GM23338 (cell line): ENCODE data around the gene XG. TPM values are rescaled to one million over a fixed set of nuclear protein-coding genes. Genes with fewer than 3 reads are reported as not detected.

Source experiments
- EZH2 ChIP-seq: fragments of 200-600 bp; sonication (generic); IDR thresholded peaks from one replicate; pipeline ENCODE4 v1.8.0; 2017; ENCODE audit warnings: antibody characterized with exemption, mild to moderate bottlenecking, low read depth; ENCODE audit not compliant: unreplicated experiment
- JUNB ChIP-seq: IDR thresholded peaks from one replicate; pipeline ENCODE4 v1.6.1; 2016; ENCODE audit warnings: antibody characterized with exemption; ENCODE audit not compliant: unreplicated experiment
- REST ChIP-seq: IDR thresholded peaks from one replicate; pipeline ENCODE4 v1.6.1; 2018; ENCODE audit warnings: antibody characterized with exemption; ENCODE audit not compliant: unreplicated experiment
- polyA plus RNA-seq: library from polyadenylated mRNA; unstranded; fragments of >200 nt; fragmentation: Nextera tagmentation; extraction: Ambion mirVana; gene quantifications from 2 replicates; pipeline ENCODE4 v1.2.1, GENCODE V29; 2016
- total RNA-seq: library from RNA; depleted of rRNA; stranded (reverse); fragments of >200 nt; shearing (Covaris generic); gene quantifications from 2 replicates; pipeline ENCODE4 v1.2.3, GENCODE V29; 2014
- TF ChIP-seq, protein P1 (sequence below): fragments of 250-450 bp; sonication (Bioruptor Pico); IDR thresholded peaks from 2 replicates; pipeline ENCODE4 v1.5.0; 2020; ENCODE audit warnings: mild to moderate bottlenecking, moderate library complexity

Gene XG
- total and polyA plus RNA-seq, 2 experiments from 2014 or later, result 0.28 to 0.60 TPM

GRCh38 chrX:2820136-2820771, 68.4 kb downstream of the XG start (continued):
- TF ChIP-seq, protein P1, sequence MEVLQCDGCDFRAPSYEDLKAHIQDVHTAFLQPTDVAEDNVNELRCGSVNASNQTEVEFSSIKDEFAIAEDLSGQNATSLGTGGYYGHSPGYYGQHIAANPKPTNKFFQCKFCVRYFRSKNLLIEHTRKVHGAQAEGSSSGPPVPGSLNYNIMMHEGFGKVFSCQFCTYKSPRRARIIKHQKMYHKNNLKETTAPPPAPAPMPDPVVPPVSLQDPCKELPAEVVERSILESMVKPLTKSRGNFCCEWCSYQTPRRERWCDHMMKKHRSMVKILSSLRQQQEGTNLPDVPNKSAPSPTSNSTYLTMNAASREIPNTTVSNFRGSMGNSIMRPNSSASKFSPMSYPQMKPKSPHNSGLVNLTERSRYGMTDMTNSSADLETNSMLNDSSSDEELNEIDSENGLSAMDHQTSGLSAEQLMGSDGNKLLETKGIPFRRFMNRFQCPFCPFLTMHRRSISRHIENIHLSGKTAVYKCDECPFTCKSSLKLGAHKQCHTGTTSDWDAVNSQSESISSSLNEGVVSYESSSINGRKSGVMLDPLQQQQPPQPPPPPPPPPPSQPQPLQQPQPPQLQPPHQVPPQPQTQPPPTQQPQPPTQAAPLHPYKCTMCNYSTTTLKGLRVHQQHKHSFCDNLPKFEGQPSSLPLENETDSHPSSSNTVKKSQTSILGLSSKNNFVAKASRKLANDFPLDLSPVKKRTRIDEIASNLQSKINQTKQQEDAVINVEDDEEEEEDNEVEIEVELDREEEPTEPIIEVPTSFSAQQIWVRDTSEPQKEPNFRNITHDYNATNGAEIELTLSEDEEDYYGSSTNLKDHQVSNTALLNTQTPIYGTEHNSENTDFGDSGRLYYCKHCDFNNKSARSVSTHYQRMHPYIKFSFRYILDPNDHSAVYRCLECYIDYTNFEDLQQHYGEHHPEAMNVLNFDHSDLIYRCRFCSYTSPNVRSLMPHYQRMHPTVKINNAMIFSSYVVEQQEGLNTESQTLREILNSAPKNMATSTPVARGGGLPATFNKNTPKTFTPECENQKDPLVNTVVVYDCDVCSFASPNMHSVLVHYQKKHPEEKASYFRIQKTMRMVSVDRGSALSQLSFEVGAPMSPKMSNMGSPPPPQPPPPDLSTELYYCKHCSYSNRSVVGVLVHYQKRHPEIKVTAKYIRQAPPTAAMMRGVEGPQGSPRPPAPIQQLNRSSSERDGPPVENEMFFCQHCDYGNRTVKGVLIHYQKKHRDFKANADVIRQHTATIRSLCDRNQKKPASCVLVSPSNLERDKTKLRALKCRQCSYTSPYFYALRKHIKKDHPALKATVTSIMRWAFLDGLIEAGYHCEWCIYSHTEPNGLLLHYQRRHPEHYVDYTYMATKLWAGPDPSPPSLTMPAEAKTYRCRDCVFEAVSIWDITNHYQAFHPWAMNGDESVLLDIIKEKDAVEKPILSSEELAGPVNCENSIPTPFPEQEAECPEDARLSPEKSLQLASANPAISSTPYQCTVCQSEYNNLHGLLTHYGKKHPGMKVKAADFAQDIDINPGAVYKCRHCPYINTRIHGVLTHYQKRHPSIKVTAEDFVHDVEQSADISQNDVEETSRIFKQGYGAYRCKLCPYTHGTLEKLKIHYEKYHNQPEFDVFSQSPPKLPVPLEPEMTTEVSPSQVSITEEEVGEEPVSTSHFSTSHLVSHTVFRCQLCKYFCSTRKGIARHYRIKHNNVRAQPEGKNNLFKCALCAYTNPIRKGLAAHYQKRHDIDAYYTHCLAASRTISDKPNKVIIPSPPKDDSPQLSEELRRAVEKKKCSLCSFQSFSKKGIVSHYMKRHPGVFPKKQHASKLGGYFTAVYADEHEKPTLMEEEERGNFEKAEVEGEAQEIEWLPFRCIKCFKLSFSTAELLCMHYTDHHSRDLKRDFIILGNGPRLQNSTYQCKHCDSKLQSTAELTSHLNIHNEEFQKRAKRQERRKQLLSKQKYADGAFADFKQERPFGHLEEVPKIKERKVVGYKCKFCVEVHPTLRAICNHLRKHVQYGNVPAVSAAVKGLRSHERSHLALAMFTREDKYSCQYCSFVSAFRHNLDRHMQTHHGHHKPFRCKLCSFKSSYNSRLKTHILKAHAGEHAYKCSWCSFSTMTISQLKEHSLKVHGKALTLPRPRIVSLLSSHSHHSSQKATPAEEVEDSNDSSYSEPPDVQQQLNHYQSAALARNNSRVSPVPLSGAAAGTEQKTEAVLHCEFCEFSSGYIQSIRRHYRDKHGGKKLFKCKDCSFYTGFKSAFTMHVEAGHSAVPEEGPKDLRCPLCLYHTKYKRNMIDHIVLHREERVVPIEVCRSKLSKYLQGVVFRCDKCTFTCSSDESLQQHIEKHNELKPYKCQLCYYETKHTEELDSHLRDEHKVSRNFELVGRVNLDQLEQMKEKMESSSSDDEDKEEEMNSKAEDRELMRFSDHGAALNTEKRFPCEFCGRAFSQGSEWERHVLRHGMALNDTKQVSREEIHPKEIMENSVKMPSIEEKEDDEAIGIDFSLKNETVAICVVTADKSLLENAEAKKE (CRISPR knock-in tag), result no peak
- TF ChIP-seq JUNB (no peak), EZH2 (no peak), REST (no peak)
